AG20443 (cell line): Measurements from ENCODE around the gene M1AP.

Experiments
- DNase-seq: peaks from one replicate; pipeline ENCODE4 v3.0.0; 2012; ENCODE audit warnings: low spot score, mixed read lengths

The M1AP gene

DNA sequence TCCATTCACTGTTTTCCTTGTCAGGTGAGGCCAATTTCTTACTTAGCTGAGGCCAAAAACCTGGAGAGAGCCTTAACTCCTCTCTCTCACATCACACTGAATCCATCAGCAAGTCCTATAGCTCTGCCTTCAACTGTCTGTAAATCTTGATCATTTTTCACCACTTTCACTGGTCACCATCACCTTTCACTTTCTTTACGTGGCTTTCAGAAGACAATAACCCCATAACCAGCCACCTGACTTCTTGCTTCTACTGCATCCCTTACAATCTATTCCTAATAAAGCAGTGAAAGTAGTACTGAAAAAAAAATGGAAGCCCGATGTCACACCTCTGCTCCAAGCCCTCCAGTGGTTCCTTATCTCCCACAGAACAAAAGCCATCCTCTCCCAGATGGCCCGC is 102.1 kb downstream of the M1AP start:
- DNase-seq: no peak

DNA sequence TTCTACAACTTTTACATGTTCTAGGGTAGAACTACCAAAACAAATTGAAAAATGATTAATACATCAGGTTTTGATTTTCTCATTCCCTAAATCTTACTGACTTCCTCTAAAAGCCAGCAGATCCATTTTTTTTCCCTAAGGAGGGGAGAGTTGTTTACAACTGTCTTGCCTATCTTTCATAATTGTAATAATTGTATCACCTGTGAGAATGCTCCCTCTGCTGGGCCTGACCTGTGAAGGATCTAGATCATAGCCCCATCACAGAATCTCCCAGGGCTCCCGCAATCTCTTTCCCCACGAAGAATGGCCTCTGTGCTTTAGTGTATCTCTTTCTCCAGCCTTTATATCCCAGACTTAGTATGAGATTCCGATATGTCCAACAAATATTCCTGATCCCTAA is 103.5 kb downstream of the M1AP start:
- DNase-seq: no peak

DNA sequence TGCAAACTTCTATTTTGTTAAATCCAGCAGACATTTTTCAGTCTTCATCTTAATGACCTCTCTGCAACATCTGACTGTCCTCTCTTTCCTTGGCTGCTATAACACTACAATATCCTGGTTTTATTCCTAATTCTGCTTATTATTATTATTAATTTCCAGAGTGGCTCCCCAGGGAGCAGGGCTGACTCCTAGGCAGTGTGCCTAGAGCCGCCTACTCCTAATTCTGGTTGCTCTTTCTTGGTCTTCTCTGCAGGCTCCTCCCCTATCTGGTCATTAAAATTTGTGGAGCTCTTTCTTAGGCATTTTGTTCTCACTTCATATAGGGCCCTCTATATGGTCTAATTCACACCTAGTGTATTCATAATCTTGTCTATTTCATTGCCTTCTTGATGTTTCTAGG is 105.2 kb downstream of the M1AP start:
- no peak for DNase-seq

DNA sequence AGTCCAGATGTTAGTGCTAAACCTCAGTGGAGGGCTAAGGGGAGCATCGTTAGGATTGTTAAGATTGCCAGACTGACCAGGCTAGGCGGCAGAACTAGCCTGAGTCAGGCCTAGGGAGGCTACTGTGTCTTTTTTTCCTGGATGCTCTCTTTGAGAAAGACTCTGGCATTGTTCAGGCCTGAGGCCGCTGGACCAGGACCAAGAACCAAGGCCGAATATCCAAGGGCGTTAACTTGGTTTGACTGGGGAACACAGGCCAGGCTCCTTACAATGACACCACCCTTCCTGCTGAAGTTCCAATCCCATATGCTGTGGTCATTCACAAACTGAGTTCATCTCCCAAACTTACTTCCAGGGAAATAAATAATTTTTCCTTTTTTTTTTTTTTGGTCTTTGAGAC is 107.8 kb downstream of the M1AP start:
- DNase-seq: peak; percentile 89

DNA sequence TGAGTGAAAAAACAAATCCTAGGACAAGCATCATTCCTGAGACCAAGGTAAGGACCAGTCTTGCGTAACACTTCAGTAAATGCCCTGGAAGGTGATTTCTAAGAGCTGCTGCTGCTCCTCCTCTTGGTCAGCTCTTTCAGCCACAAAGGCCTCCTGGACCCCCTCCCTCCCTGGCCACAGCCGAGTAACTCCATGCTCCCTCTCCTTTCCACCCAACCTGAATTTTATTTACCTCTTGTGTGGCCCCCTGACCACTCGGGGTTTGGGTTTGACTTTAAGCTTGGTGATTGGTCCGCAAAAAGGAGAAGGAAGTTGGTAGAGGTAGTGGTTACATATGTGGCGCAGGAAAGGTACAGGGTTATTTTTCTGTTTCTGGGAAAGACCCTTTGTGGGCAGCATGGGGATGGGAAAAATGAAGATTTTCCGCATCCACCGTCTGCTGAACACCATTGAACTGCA is 109.2 kb downstream of the M1AP start:
- no peak for DNase-seq

DNA sequence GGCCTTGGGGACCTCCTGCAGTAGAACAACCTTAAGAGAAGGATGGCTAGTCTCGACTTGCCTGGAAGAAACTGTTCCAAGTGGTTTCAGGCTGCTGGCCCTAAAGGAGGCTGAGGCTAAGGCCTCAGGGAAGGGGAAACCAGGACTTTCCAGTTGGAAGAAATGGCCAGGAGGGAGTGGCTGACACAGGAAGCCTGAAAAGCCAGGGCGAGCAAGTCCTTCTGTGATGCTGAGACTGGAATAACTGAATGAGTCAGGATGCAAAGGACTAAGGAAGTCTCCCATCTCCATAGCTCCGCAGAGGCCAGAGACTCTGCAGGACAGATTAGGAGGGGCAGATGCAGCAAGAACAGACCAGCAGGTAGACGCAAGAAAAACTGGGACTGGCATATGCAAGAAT is 111.0 kb downstream of the M1AP start:
- DNase-seq: no peak

DNA sequence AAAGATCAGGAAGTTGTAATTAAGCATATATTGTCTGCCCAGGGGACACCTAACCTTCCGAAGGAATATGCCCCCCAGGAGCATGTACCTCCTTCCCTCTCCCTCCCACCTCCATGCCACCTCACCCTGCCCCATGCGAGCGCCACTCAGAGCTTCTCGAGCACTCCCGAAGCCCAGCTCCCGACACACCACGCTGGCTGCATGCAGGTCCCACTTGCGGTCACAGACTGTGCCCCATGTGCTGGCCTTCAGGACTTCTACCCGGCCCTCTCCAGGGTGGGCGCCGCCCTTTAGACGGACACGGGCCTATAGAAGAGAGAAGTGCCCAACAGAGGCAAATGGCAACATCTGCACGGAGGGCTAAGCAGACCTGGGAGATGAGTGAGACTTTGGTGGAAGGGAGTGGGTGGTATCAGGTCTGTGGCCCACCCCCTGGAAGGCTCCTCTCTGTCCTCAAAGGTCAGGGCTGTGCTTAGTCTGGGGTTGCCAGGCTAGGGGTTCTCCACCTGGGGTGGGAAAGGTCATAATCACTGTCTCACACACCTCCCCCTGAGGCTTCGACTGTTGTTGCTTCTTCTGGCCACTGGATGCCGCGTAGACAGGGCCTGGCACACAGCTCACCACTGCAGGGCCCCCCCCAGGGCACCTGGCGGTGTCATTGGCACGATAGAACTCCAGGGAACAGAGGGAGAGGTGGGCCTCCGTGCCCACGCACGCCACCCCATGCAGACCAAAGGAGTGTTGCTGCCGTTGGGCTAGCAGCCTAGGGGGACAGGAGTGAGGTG is 111.8 kb downstream of the M1AP start:
- no peak for DNase-seq

DNA sequence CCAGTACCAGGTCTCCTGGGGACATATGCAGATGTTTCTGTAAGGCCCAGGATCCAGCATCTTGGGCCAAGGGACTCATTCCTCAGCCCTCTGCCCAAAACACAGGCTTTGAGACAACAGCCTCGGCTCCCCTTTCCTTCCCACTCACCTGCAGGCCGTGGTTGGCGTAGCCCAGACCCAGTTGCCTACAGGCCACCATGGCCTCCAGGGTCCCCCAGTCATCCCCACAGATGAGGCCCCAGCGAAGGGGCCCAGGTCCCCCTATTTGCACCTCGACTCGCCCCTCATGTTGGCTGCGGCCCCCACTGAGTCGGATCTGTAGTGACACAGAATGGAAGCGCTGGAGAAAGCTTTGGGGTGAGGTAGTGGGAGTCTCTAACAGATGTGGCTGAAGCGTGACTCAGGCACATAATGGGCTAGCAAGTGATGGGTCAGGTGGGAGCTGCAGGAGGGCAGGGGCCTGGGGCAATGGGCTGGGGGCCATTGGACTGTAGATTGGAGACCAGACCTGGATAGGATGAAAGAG is 112.6 kb downstream of the M1AP start:
- DNase-seq: no peak

DNA sequence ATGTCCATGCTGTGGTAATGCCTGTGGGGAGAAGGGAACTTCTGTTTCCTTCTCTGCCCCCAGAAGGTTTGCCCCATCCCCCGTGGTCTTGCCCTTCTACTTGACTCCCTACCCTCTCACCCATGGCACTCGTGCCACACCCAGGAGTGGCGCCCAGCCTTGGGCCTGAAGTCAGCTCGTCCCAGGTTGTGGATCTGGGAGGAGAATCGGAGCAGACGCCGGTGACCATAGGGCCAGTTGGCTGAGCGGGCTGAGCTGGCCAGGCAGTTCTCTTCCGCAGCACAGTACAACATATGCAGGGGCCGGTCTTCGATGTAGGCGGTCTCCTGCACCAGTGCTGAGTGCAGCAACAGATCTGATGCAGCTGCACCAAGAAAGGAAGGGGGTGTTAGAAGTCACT is 113.7 kb downstream of the M1AP start:
- DNase-seq: no peak

DNA sequence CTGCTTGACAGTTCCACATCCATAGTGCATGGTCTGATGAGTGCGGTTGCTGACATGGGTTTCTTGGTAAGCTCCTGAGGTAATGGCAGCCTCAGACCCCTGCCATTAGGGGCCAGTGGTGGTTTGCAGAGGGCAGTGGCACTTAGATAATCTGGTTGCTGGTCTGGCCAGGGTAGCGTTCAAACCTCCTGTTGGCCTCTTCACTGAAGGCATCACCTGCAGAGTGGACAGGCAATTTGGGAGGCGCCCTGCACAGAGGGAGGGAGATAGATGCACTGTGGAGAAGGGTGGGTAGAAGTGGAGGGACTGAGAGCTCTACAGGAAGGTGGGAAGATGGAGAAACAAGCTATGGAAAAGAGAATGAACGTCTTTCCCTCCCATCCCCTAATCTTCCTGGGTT is 114.7 kb downstream of the M1AP start:
- DNase-seq: no peak

DNA sequence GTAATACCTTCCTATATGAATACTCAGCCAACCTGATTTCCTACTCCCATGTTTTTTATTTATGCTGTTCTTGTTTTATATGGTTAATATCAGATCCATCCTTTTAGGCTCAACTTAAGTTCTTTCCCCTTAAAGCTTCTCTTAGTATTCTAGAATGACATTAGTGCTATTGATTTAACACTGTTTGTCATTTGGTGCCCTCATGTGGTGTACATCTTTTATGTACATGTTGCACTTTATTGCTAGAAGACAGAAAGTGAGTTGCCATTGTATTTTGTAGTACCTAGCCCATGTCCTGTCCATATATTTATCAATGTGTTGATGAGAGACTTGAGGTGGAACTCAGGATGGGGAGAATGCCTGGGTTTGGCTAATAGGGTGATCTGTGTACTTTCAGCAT is 115.9 kb downstream of the M1AP start:
- DNase-seq: peak; percentile 26

DNA sequence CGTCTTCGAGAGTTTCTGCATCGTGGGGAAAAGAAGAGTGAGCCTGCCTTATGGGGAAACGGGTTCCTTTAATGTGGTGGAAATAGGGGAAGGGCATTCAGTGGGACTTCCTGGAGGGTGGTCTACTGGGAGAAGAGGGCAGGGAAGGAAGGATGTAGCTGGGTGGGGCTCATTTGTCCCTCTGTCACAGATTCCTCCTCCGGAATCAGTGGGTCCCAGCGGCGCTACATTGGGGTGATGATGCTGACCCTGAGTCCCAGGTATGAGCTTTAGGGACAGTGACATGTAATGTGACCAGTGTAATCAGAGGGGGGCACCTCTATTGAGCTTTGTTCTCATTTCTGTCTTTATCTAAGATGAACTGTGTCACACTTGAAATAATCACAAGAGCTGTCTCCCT is 116.5 kb downstream of the M1AP start:
- no peak for DNase-seq

DNA sequence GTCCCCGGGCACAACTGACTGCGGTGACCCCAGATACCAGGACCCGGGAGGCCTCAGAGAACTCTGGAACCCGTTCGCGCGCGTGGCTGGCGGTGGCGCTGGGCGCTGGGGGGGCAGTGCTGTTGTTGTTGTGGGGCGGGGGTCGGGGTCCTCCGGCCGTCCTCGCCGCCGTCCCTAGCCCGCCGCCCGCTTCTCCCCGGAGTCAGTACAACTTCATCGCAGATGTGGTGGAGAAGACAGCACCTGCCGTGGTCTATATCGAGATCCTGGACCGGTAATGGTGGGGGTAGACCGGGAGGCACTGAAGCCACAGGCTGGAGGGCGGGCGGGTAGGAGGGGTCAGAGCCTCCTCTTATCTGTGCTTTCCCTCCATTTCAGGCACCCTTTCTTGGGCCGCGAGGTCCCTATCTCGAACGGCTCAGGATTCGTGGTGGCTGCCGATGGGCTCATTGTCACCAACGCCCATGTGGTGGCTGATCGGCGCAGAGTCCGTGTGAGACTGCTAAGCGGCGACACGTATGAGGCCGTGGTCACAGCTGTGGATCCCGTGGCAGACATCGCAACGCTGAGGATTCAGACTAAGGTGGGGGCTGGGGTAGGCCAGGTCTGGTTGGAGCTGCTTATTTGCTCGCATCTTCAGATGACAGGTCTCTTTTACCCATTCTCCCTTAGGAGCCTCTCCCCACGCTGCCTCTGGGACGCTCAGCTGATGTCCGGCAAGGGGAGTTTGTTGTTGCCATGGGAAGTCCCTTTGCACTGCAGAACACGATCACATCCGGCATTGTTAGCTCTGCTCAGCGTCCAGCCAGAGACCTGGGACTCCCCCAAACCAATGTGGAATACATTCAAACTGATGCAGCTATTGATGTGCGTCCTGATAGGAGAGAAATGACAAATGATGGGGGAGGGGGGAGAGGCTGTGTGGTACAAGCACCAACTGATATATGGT is 117.6 kb downstream of the M1AP start:
- DNase-seq: peak; percentile 54

DNA sequence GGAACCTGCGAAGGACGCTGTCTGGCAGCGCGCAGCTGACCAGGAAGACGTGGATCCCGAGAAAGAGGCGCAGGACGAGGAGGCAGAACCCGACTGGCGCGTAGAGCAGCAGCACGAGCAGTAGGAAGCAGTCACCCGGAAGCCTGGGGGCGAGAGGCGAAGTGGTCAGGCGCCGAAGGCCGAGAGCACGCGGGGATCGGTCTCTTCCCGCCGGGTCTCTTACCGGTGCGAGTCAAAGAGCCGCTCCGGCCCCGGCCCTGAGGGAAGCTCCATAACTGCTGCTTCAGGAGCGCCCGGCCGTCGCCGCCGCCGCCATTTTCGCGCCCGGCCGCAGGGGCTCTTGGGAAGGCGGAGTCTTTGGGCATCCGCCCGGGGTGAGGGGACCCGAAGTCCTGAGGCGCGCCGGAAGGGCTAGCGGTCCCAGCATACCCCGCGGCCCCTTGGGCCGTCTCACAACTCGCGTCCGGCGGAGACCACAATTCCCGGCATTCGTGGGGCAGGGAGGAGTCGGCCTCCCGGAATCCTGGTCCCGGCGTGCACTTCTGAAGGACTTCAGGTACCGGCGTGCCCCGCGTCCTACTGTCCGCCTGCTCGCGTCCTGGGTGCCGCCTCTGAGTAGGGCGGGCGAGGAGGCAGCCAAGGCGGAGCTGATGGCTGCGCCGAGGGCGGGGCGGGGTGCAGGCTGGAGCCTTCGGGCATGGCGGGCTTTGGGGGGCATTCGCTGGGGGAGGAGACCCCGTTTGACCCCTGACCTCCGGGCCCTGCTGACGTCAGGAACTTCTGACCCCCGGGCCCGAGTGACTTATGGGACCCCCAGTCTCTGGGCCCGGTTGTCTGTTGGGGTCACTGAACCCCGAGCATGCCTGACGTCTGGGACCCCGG is 118.5 kb downstream of the M1AP start, which contains the start of the genes AUP1 and HTRA2:
Gene AUP1 (minus strand): TSS at position 350 of the 882 bp plus-strand sequence. CDS start 77 bp downstream, at position 273.
Gene HTRA2 (plus strand): TSS at position 577 of the 882 bp plus-strand sequence. CDS start 74 bp downstream, at position 651.
- DNase-seq: peak; percentile 99

DNA sequence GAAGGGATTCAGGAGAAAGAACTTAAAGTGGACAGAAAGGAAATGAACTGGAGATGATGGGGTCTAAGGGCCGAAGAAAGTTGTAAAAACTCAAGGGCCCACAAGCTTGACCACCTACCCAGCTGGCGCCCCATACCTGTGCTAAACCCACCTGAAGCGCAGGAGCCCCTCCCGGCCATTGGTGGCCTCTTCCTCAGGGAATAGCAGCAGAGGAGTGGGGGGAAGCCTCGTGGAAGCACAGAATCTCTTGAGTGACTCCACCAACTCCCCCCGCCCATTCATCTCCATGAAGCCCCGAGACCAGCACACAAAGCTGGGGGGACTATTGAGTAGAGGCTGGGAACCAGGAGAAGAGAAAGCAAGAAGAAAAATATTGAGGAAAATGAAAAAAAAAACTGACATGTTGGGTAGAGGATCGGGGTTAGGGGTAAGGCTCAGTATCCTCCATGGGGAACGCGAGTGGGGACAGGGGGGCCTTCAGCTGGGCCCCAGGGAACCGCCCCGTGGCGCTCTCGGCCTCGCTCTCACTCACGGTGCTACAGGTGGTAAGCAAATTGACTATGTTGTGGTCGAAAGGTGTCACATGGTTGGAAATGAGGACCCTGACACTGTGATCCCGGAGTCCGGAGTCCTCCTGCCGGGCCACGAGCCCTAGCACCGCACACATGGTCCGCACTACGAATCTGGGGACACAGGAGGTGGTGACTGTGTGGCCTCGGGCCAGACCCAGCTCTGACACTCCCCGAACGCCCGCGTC is 119.4 kb downstream of the M1AP start:
- DNase-seq: no peak

DNA sequence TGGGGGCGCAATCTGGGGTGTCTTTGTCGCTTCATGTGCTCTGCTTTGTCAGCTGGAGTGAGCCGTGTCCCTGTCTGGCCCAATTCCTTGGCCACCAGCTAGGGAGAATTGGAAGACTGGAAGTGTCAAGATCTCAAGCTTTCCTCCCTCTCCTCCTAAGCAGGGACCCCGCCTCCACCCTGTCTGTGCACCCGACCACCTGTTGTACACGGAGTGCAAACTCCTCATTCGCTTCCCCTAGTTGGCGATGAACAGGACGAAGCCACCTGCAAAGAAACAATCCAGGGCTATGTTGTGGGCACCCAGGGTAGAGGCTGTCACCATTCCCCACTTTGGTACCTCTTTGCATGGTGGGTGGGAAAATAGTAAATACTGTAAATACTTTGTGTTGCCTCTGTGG is 120.4 kb downstream of the M1AP start:
- no peak for DNase-seq

DNA sequence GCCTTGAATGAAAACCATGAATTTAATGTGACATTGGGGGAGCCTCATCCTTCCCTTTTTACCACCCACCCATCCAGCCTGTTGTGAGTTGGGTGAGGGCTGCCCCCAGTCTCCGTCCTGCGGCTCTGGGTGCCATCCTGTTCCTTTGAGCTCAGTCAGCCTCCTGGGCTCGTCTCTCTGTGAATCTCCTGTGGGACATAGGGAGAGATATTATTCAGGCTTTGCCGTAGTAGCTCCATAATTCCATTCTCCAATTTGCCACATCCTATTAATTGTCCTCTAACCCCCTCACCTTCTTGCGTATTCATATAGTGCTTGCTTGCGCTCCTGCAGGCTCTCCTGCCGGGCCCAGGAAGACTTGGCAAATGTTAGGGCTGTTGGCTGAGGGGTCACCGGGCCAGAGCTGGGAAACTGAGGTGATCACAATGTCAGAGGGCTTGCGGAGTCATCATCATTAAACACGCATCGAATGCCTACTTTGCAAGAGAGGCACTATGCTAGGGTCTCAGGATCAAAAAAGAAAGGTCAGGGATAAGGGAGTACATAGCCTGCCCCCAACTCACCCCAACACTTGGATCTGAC is 121.4 kb downstream of the M1AP start:
- no peak for DNase-seq

DNA sequence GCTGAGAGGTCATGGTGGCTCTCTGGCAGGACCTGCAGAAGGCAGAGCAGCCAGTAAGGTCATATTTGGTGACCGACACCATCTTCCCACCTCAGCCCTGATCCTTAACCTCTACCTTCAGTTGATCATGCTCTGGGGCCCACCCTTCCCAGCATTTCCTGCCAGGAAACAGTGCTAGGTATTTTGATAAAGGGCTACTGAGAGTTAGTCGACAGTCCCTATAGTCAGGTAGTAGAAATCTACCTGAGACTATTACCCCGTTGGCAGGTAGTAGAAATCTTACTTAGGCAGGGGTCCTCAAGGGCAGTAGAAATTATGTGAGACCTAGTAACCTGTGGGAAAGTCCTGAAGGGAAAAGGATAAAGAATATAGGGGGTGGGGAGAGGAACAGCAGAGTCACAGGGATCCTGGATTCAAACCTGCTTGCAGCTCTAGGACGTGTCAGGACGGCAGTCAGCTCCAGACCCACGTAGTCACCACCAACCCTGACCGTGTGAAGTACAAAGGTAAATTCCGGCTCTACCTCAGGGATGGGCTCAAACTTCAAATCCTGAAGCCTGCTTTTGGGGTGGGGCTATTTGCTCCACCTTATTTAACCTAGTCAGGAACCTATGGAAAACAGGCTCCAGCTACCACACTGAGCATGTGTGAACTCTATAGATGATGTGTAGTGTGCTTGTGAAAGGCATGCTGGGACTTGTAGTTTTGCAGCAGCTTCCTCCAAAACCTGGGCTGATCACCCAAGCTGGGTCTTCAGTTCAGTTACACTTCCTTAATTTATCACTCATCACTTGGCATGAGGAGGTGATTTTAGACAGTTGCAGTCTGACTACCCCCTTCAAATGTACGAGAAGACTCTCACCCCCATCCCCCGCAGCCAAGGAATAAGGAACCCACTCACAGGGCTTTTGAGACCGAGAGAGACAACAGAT is 122.1 kb downstream of the M1AP start, which contains the start of gene DQX1:
Gene DQX1 (minus strand): TSS at position 515 of the 932 bp plus-strand sequence. CDS start 502 bp downstream, at position 13.
- no peak for DNase-seq
